IPS-18c (cell line): Measurements from ENCODE around the gene PTPN14.

ENCODE experiments used
- H3K4me3 ChIP-seq: 2 replicates; pipeline ENCODE4 v1.7.0; 2013; ENCODE audit warnings: low read depth, mild to moderate bottlenecking, low read length, moderate library complexity; ENCODE audit not compliant: insufficient read depth
- H3K9me3 ChIP-seq: one replicate; pipeline ENCODE4 v1.6.1; 2013; ENCODE audit warnings: mild to moderate bottlenecking, low read length, moderate library complexity; ENCODE audit not compliant: control insufficient read depth, insufficient read depth

Gene PTPN14

GRCh38 chr1:214362188-214362882 lies 189.1 kb downstream of the PTPN14 start:
- no peak overlapping the region for H3K4me3 ChIP-seq
- no peaks in the 10 kb centered on the region for H3K9me3 ChIP-seq

GRCh38 chr1:214361636-214362035 lies 189.8 kb downstream of the PTPN14 start:
- Histone ChIP-seq H3K4me3 (no peak overlapping the region), H3K9me3 (no peaks in the 10 kb centered on the region)

GRCh38 chr1:214360525-214361164 lies 190.8 kb downstream of the PTPN14 start:
- H3K9me3 ChIP-seq = no peaks in the 10 kb centered on the region

GRCh38 chr1:214360116-214360515 lies 191.3 kb downstream of the PTPN14 start:
- H3K9me3 ChIP-seq = no peaks in the 10 kb centered on the region
- no peak overlapping the region for H3K4me3 ChIP-seq

More at GRCh38 chr1:214360525-214361164, 190.8 kb downstream of the PTPN14 start:
- no peak overlapping the region for H3K4me3 ChIP-seq

- H3K4me3 ChIP-seq = no peak overlapping the region
These were observed 196.8 kb downstream of the PTPN14 start for GRCh38 chr1:214354440-214355148.

GRCh38 chr1:214352838-214353237 lies 198.6 kb downstream of the PTPN14 start:
- H3K4me3 ChIP-seq = no peak overlapping the region
- no peaks in the 10 kb centered on the region for H3K9me3 ChIP-seq

More at GRCh38 chr1:214354440-214355148, 196.8 kb downstream of the PTPN14 start:
- H3K9me3 ChIP-seq = no peaks in the 10 kb centered on the region

GRCh38 chr1:214351551-214352277 lies 199.7 kb downstream of the PTPN14 start:
- Histone ChIP-seq H3K4me3 (no peak overlapping the region), H3K9me3 (no peaks in the 10 kb centered on the region)

GRCh38 chr1:214349781-214350180 lies 201.6 kb downstream of the PTPN14 start:
- Histone ChIP-seq H3K9me3 (peaks cover 6% of the 10 kb centered on the region), H3K4me3 (no peak overlapping the region)

- H3K9me3 ChIP-seq = peaks cover 6% of the 10 kb centered on the region
These were observed 202.4 kb downstream of the PTPN14 start for GRCh38 chr1:214349008-214349407.

GRCh38 chr1:214344897-214345296 lies 206.5 kb downstream of the PTPN14 start:
- Histone ChIP-seq H3K4me3 (no peak overlapping the region), H3K9me3 (peaks cover 6% of the 10 kb centered on the region)

More at GRCh38 chr1:214349008-214349407, 202.4 kb downstream of the PTPN14 start:
- no peak overlapping the region for H3K4me3 ChIP-seq

- H3K9me3 ChIP-seq = peaks cover 6% of the 10 kb centered on the region
These were observed 208.9 kb downstream of the PTPN14 start for GRCh38 chr1:214342525-214342924.

GRCh38 chr1:214341932-214342331 lies 209.5 kb downstream of the PTPN14 start:
- no peak overlapping the region for H3K4me3 ChIP-seq

More at GRCh38 chr1:214342525-214342924, 208.9 kb downstream of the PTPN14 start:
- H3K4me3 ChIP-seq = no peak overlapping the region

GRCh38 chr1:214341459-214341858 lies 209.9 kb downstream of the PTPN14 start:
- Histone ChIP-seq H3K4me3 (no peak overlapping the region), H3K9me3 (peaks cover 6% of the 10 kb centered on the region)

More at GRCh38 chr1:214341932-214342331, 209.5 kb downstream of the PTPN14 start:
- peaks cover 6% of the 10 kb centered on the region for H3K9me3 ChIP-seq

GRCh38 chr1:214338212-214338611 lies 213.2 kb downstream of the PTPN14 start:
- H3K9me3 ChIP-seq = no peaks in the 10 kb centered on the region
- H3K4me3 ChIP-seq = no peak overlapping the region

GRCh38 chr1:214337511-214337910 lies 213.9 kb downstream of the PTPN14 start:
- H3K4me3 ChIP-seq = no peak overlapping the region
- H3K9me3 ChIP-seq = no peaks in the 10 kb centered on the region

- no peaks in the 10 kb centered on the region for H3K9me3 ChIP-seq
- no peak overlapping the region for H3K4me3 ChIP-seq
These were observed 214.4 kb downstream of the PTPN14 start for GRCh38 chr1:214337015-214337414.

- H3K9me3 ChIP-seq = no peaks in the 10 kb centered on the region
- no peak overlapping the region for H3K4me3 ChIP-seq
These were observed 215.8 kb downstream of the PTPN14 start for GRCh38 chr1:214335567-214335966.
